GM21723 (cell line): Measurements from ENCODE around the gene PADI4.

Experiments
- ATAC-seq: cut with Tn5 transposase; IDR thresholded peaks from one replicate; pipeline ENCODE4 v1.9.1; 2021; ENCODE audit warnings: mild to moderate bottlenecking, moderate library complexity; ENCODE audit not compliant: unreplicated experiment

PADI4 gene, protein sequence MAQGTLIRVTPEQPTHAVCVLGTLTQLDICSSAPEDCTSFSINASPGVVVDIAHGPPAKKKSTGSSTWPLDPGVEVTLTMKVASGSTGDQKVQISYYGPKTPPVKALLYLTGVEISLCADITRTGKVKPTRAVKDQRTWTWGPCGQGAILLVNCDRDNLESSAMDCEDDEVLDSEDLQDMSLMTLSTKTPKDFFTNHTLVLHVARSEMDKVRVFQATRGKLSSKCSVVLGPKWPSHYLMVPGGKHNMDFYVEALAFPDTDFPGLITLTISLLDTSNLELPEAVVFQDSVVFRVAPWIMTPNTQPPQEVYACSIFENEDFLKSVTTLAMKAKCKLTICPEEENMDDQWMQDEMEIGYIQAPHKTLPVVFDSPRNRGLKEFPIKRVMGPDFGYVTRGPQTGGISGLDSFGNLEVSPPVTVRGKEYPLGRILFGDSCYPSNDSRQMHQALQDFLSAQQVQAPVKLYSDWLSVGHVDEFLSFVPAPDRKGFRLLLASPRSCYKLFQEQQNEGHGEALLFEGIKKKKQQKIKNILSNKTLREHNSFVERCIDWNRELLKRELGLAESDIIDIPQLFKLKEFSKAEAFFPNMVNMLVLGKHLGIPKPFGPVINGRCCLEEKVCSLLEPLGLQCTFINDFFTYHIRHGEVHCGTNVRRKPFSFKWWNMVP

GRCh38 chr1:17307946-17308345, at the start of gene PADI4:
Gene PADI4 (plus strand): TSS chr1:17308197. CDS start chr1:17308223, 26 bp downstream.
- ATAC-seq, result no peak

DNA sequence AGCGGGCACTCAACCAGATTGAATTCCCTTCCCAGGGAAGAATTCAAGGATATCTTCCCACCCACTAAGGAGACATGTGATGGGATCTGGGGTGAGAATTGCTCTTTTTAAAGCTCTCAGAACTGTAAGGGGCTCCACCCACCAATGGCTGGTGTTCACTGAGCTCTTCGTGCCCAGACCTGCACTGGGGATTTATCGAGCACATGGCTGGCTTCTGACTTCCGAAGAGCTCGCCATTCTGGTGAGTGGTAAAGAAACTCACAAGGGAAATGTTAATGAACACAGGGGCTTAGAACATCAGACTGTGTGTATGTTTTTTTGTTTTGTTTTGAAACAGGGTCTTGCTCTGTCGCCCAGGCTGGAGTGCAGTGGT, 49.3 kb upstream of the PADI4 start:
- ATAC-seq, result no peak

- ATAC-seq, result no peak
Measured at GRCh38 chr1:17259233-17259873, 48.6 kb upstream of the PADI4 start.

GRCh38 chr1:17260264-17260663, 47.7 kb upstream of the PADI4 start:
- ATAC-seq, result no peak

- ATAC-seq, result no peak
Measured at GRCh38 chr1:17260738-17261137, 47.3 kb upstream of the PADI4 start.

GRCh38 chr1:17263936-17264335, 44.1 kb upstream of the PADI4 start:
- ATAC-seq, result no peak

GRCh38 chr1:17264470-17264869, 43.5 kb upstream of the PADI4 start:
- no peak for ATAC-seq

- no peak for ATAC-seq
Measured at GRCh38 chr1:17265162-17265561, 42.8 kb upstream of the PADI4 start.

GRCh38 chr1:17265950-17266349, 42.0 kb upstream of the PADI4 start:
- ATAC-seq, result no peak

DNA sequence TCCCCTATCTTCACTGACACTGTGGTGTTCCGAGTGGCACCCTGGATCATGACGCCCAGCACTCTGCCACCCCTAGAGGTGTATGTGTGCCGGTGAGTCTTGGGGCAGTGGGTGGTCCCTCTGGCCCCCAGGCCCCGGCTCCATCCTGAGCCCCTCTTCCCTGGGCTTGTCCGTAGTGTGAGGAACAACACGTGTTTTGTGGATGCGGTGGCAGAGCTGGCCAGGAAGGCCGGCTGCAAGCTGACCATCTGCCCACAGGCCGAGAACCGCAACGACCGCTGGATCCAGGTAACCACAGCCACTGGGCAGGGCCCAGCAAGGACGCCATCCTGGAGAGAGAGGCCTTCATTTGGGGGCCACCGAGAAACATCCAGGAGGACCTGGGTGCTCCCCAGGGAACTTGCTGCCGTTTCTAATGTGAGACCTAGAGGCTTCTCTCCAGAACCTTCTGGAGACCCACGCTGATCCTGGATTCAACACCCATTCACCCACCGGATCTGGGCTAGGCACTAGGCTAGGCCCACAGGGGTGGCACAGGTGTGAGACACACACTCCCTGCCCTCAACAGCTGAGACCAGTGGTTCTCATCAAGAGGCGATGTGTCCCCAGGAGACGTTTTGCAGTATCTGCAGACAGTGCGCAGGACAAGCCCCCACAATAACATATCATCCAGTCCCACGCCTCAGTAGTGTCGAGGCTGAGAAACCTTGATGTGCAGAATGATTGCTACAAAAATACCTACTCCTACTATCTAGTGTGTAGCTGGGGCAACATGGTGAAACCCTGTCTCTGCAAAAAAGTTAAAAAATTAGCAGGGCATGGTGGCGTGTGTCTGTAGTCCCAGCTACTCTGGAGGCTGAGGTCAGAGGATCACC, 36.9 kb upstream of the PADI4 start:
- no peak for ATAC-seq

- ATAC-seq, result no peak
Measured at GRCh38 chr1:17272066-17272465, 35.9 kb upstream of the PADI4 start.

DNA sequence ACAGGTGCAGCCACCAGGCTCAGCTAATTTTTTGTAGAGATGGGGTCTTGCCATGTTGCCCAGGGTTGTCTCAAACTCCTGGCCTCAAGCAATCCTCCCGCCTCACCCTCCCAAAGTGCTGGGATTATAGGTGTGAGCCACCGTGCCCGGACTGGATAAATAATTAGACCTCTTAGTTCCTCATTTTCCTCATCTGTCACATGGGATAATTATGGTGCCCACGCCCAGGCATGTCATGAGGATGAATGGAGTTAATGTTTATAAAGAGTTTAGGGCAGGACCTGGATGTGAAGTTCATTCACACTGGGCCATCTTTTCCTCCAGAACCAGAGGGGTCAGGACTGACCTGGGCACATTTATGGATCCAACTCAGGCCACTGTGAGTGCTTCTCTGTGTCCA, 35.4 kb upstream of the PADI4 start:
- ATAC-seq, result no peak

DNA sequence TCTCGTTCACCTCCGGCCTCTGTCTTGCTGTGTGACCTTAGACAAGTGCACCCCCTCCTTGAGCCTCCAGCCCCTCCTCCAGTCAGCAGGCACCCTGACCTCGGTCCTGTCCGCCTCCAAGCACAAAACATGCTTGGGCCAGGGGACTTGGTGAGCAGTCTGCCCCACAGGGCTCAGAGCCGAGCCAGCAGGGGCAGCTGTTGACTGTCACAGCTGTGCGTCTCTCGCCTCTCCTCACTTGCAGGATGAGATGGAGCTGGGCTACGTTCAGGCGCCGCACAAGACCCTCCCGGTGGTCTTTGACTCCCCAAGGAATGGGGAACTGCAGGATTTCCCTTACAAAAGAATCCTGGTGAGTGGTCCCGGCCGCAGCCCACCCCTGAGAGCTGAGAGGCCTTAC, 34.9 kb upstream of the PADI4 start:
- ATAC-seq, result no peak

DNA sequence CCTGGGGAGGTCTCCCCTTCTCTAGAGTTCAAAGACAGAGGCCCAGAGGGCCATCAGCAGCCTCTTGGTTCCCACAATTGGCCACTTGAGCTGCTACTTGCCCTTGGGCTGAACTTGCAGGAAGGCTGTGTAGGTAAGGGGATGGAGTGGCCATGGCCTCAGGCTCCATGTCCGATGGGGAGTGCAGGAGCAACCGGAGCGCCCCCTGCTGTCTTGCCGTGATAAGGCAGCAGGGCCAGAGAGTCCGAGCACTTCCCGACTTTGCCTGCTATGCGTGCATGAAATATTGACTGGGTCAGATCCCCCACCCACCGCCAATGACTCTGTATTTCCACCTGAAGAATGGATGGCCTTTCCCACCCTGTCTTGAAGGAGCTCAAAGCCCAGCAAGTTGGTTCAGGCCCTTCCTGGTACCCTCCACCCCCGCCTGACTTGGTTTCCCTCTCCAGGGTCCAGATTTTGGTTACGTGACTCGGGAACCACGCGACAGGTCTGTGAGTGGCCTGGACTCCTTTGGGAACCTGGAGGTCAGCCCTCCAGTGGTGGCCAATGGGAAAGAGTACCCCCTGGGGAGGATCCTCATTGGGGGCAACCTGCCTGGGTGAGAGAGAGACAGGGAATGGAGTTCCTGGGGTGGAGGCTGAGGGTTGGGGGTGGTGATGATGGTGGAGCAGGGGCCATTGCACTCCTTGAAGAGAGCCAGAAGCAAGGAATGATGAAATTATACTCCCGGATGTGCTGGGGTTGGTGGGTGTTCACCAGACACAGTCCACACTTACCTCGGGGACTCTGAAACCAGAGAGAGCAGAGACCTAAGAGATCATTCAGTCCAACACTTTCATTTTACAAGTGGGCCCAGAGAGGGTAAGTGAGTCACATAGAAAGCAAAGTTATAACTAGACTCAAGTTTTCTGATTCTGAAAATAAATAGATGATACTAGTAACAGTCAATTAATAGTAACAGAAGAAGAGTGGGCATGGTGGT, 33.5 kb upstream of the PADI4 start:
- ATAC-seq, result no peak

- no peak for ATAC-seq
Measured at GRCh38 chr1:17276568-17276967, 31.4 kb upstream of the PADI4 start.

DNA sequence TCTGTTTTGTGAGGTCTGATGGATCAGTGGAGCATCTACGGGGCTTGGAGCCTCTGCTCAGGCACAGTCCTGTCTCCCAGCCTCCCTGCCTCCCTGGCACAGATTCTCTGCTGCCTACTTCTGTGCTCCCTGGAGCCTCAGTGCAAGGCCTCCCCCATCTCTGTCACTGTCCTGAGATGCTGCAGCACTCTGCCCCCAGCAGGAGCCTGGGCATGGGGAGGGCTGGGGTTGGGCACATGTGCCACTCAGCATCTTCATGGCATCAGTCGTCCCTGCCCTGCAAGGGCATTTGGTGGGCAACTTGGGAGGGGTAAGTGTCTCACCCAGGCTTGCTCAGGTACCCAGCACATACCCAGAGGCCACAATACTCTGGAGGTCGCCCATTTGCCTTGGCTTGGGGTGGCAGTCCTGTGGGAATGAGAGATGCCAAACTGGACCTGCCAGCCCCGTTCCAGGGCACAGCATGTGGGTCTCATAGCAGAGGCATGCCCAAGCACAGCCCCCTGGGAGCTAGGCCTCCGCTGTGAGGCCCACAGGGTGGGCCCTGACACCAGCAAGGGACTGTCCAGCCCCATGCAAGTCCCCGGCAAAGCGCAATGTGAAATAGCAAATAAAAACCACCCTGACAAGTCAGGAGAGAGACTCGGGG, 30.4 kb upstream of the PADI4 start:
- no peak for ATAC-seq

GRCh38 chr1:17278996-17279830, 28.8 kb upstream of the PADI4 start:
- ATAC-seq, result no peak

GRCh38 chr1:17280436-17280835, 27.6 kb upstream of the PADI4 start:
- no peak for ATAC-seq
